GM21576 (cell line): Measurements from ENCODE around the gene WNT5B.
"Not testable (repeated sequence)": the region's sequence is repeated elsewhere in the genome, so short reads cannot be mapped to it uniquely, and the experiment has no call there.

ENCODE experiments used
- ATAC-seq: cut with Tn5 transposase; IDR thresholded peaks from one replicate; pipeline ENCODE4 v1.9.1; 2021; ENCODE audit warnings: mild to moderate bottlenecking, moderate library complexity; ENCODE audit not compliant: unreplicated experiment

The WNT5B gene

GRCh38 chr12:1595690-1596347 is 33.2 kb upstream of the WNT5B start:
- ATAC-seq, result no peak

- no peak for ATAC-seq
These were observed 30.3 kb upstream of the WNT5B start for GRCh38 chr12:1598757-1599156.

- ATAC-seq, result not testable (repeated sequence)
These were observed 26.3 kb upstream of the WNT5B start for GRCh38 chr12:1602706-1603105.

- no peak for ATAC-seq
These were observed 25.6 kb upstream of the WNT5B start for GRCh38 chr12:1603269-1603993.

GRCh38 chr12:1604464-1604863 is 24.6 kb upstream of the WNT5B start:
- ATAC-seq, result no peak

GRCh38 chr12:1605129-1606020 is 23.7 kb upstream of the WNT5B start:
- peak; percentile 40 for ATAC-seq

GRCh38 chr12:1606021-1606622 is 22.9 kb upstream of the WNT5B start:
- ATAC-seq, result peak; percentile 48

GRCh38 chr12:1607940-1608712 is 20.9 kb upstream of the WNT5B start:
- no peak for ATAC-seq

GRCh38 chr12:1608713-1609119 is 20.3 kb upstream of the WNT5B start:
- ATAC-seq, result no peak

- no peak for ATAC-seq
These were observed 18.9 kb upstream of the WNT5B start for GRCh38 chr12:1610072-1610643.

- no peak for ATAC-seq
These were observed 17.0 kb upstream of the WNT5B start for GRCh38 chr12:1611803-1612572.

- no peak for ATAC-seq
These were observed 15.2 kb upstream of the WNT5B start for GRCh38 chr12:1613860-1614259.

- no peak for ATAC-seq
These were observed 14.7 kb upstream of the WNT5B start for GRCh38 chr12:1614360-1614759.

- no peak for ATAC-seq
These were observed 12.6 kb upstream of the WNT5B start for GRCh38 chr12:1616233-1617066.

GRCh38 chr12:1618489-1618888 is 10.5 kb upstream of the WNT5B start:
- ATAC-seq, result no peak

GRCh38 chr12:1619159-1619558 is 9.9 kb upstream of the WNT5B start:
- no peak for ATAC-seq

- ATAC-seq, result peak; percentile 44
These were observed 9.4 kb upstream of the WNT5B start for GRCh38 chr12:1619587-1619986.

GRCh38 chr12:1620092-1620491 is 8.9 kb upstream of the WNT5B start:
- no peak for ATAC-seq
